Measurements from ENCODE around the gene NBL1.

Gene NBL1

DNA sequence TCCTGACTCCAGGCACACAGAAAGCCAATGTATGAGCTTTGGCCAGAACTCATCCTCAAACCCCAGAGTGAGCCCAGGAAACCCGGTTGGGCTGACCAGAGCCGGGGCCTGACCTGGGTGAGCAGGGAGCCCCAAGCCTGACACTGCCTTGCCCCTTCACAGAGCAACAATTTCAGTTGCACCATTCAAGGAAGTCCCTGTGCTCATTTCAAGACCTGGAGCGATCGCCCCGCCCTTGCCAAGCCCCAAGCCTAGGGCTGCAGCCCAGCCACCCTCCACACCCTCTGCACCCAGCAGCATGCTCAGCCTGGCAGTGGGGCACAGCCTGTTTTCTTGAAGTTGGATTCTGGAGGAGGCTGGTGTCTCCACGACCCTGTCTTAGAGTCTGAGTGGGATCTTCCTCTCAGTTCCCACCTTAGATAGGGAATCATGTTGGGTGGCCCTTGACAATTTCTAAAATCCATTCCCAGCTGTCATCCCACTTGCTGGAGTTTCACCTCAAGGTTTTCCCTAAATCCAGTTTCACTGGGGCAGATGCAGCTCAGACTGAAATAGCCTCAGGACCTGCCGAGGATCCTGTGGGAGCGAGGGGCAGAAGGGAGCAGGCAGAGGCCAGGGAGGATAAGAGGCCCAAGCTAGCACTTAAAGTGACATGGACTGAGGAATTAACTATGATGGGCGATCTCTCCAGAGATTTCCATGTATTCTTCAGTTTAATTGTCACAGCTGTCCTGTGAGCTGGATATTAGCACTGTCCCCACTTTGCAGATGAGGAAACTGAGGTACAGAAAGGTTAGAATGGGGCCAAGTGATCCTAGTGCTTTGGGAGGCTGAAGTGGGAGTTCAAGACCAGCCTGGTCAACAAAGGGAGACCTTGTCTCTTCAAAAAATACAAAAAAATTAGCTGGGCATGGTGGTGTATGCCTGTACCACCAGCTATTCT, 2.5 kb downstream of the NBL1 start:
- DNase-seq = no peak

DNA sequence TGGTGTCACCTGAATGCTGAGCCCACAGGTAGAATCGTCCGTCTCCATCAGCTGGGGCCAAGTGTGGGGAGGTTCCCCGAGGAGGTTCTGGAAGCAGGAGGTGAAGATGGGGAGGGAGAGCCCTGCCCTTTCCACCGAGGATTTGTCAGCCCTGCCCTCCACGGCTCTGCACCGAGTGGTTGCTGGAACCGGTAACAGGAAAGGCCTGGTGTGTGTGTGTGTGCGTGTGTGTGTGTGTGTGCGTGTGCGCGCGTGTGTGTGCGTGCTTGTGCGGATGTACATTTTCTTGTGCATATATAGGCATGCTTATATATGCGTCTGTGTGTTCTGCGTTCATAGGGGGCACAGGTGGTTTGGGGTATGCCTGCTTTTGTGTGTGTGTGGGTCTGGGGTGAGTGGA, 3.5 kb downstream of the NBL1 start:
- no peak for DNase-seq

DNA sequence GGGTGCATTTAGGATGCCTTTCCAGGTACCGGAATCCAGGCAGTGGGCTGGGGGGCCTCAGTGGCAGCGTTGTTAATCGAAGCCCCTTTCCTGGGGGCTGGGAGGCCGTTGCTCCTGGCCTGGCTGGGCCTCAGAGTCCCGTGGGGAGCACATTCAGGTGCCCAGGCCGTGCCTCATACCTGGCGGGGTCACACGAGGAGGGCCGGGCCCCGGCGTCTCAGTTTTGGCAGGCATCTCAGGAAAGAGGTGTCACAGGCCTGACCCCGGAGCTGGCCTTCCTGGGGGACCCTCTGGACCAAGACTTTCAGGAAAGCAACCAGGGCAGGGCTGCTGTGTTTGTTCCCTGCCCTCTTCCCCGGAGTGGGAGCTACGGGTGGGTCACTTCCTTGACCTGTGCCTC, 4.1 kb downstream of the NBL1 start:
- no peak for DNase-seq

DNA sequence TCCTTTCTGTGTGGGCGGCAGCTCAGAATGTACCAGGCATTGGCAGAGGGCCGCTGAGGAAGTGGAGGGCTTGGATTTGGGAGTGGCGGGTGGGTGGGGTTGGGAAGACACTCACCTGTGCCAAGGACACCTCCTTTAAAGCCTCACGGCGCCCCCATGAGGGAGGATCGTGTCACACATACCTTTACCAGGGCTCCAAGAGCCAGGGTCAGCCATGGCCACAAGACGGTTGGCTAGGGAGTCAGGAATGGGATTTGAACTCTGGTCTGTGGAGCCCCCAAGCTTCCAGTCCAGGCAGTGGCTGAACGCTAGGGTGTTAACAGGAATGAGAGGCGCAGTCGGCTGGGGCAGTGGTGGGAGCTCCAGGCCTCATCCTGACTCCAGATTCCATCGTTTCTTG, 4.6 kb downstream of the NBL1 start:
- DNase-seq = peak in 1 of 3 experiments; percentile 7

DNA sequence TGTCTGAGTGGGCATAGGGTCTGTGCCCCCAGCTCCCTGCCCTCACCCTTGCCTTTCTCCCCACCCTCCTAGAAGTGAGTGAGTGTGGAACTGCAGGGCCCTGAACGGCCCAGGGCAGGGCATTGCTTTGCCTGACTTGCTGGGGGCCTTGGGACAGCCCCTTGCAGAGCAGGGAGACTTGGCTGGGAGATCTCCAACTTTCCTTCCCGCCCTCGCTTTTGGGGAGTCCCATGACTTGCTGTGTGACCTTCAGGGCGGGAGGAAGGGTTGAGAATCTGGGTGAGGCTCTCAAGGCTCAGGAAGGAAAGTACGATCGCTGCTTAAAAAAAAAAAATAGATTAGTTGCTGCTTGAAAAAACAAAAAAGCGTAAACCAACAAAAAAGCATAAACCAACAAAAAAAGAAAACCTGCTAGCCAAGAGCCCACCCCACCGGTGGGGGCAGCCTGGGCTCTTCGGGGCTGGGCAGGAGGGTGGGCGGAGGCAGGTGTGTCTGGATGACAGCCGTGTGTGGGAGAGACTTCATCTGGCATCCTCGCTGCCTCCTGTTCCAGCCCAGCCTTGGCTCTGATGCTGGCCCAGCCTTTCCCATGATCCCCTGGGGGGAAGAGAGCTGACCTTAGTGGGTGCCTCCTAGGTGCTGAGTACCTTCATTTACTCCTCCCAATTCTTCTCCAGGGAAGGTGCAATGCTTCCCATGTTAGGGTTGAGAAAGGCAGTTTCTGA, 6.5 kb downstream of the NBL1 start:
- no peak for DNase-seq

DNA sequence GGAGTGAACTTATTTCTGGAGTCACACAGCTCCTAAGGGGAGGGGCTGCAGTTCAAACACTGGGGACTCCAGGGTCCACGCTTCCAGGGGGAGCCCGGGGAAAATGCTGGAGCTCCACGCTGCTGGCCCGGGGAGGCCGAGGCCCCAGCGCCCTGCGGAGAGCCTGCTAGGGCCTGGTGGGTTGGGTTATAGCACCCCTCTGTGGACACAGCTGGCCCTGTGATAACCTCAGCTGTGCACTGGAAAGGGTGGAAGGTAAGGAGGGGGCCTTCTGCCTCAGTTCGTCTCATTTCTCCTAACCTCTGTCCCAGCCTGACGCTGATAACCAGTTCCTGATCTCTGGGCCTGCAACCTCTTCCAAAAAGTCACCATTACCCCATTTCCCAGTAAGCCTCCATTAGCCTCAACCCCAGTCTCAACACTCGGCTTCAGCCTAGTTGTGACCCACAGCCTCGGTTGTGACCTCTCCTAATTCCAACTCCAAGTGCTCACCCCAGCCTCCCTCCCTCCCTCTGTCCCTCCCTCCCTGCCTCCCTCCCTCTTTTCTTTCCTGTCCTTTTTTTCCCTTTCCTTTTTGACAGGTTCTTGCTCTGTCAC, 7.1 kb downstream of the NBL1 start:
- DNase-seq = peak in 2 of 3 experiments; percentile 25 to 60

DNA sequence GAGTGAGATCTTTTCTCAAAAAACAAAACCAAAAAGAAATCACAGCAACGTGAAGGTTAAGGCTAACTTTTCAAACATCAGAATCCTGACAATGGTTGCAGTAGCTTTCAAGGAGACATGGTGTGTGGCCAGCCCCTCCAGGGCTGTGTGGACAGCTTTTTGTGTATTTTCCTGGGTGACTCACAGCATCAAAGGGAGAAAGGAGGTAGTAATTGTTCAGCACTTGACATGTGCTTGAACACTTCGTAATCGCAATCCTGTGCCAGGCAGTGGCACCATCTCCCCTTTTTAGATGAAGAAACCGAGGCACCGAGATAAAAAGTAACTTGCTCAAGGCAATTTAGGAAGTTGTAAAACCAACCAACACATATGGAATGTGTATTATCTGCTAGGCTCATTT, 10.3 kb downstream of the NBL1 start:
- peak in 2 of 3 experiments; percentile 28 to 37 for DNase-seq

DNA sequence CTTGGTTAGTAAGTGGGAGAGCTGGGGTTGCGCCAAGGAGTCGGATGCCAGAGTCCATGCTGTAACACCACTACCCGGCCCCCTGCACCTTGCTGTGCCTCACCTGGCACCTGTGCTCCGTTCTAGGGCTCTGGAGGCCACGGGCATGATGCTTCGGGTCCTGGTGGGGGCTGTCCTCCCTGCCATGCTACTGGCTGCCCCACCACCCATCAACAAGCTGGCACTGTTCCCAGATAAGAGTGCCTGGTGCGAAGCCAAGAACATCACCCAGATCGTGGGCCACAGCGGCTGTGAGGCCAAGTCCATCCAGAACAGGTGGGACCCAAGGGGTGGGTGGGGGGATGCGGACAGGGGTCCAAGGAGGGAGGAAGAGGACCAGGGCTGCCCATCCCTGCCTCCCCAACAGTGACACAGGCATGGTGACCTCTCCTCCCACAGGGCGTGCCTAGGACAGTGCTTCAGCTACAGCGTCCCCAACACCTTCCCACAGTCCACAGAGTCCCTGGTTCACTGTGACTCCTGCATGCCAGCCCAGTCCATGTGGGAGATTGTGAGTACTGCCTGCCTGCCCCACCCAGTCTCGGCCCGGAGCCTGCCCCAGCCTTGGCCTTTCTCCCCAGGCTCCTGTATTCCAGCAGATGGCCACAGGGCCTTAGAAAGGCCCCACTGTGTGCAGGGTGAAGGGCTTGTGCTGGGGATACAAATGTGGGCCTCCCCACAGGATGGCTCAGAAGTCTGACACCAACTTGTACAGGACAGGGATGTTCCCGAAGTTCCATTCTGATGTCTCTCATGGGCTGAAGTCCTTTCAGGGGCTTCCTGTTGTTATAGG, 11.0 kb downstream of the NBL1 start:
- peak in 2 of 3 experiments; percentile 14 to 49 for DNase-seq

DNA sequence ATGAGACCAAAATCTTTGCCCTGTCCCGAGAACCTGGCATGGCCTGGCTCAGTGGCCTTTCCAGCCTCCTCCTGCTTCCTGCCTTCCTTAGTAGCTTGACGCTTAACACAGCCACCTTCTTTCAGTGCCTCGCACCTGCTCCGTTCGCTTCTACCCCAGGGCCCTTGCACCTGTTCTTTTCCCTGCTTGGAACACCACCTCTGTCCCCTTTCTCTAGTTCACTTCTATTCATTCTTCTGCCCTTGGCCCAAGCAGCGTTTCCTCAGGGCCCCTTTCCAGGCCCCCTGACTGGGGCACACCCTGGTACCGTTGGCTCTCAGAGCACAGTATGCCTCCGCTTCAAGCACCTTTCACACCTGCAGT, 11.6 kb downstream of the NBL1 start:
- no peak for DNase-seq

DNA sequence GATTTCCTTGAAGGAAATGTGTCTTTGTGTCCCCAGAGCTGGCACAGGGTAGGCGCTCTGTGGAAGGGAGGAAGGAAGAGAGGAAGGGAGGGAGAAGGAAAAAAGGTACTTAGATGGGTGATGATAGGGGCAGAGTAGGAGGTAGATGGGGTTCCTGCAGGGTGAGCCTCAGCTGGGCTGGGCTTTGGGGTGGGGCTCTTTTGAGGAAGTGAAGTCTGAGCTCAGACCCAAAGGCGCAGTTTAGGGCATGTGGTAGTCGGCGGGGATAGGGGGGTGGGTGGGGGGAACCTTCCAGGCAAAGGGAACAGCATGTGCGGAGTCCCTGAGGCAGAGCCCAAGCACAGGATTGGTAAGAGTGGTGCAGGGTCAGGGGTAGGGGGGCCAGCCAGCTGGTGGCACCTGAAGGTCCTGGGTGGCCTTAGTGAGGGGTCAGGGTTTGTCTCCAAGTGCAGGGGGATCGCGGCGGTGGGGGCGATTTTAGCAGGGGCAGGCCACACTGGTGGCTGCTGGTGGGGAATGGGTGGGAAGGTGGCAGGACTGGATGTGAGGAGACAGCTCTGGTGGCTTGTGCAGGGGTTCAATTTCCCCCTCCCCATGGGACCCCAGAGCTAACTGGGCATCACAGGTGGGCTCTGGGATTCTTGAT, 12.1 kb downstream of the NBL1 start:
- no peak for DNase-seq

DNA sequence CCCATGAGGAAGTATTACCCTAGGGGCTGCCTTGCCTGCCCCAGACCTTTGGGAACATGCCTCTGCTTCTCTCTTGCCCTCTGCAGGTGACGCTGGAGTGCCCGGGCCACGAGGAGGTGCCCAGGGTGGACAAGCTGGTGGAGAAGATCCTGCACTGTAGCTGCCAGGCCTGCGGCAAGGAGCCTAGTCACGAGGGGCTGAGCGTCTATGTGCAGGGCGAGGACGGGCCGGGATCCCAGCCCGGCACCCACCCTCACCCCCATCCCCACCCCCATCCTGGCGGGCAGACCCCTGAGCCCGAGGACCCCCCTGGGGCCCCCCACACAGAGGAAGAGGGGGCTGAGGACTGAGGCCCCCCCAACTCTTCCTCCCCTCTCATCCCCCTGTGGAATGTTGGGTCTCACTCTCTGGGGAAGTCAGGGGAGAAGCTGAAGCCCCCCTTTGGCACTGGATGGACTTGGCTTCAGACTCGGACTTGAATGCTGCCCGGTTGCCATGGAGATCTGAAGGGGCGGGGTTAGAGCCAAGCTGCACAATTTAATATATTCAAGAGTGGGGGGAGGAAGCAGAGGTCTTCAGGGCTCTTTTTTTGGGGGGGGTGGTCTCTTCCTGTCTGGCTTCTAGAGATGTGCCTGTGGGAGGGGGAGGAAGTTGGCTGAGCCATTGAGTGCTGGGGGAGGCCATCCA, 12.8 kb downstream of the NBL1 start:
- DNase-seq = peak in 1 of 3 experiments; percentile 6

DNA sequence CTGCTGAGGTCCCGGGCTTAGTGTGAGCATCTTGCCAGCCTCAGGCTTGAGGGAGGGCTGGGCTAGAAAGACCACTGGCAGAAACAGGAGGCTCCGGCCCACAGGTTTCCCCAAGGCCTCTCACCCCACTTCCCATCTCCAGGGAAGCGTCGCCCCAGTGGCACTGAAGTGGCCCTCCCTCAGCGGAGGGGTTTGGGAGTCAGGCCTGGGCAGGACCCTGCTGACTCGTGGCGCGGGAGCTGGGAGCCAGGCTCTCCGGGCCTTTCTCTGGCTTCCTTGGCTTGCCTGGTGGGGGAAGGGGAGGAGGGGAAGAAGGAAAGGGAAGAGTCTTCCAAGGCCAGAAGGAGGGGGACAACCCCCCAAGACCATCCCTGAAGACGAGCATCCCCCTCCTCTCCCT, 13.4 kb downstream of the NBL1 start:
- no peak for DNase-seq

DNA sequence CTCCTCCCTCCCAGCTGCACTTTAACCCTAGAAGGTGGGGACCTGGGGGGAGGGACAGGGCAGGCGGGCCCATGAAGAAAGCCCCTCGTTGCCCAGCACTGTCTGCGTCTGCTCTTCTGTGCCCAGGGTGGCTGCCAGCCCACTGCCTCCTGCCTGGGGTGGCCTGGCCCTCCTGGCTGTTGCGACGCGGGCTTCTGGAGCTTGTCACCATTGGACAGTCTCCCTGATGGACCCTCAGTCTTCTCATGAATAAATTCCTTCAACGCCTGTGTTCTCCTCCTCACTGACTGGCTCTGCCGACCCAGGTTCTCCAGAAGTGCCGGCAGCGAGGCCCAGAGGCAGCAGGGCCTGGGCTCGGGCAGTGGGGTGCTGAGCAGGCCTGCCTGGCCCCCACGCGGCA, 14.1 kb downstream of the NBL1 start:
- no peak for DNase-seq

DNA sequence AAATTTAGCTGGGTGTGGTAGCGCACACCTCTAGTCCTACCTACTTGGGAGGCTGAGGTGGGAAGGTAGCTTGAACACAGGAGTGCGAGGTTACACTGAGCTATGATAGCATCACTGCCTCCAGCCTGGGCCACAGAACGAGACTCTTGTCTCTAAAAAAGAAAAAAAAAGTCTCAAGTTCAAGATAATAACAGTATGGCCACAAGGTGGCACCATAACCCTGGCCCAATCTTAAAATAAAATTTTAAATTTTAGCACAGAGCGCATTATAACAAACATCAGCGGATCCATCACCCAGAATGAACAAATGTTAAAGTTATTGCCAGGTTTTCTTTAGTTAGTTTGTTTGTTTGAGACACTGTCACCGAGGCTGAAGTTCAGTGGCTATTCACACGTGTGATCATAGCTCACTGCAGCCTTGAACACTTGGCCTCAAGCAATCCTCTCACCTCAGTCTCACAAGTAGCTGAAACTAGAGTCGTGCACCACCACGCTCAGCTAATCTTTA, 17.7 kb downstream of the NBL1 start:
- peak; percentile 8 to 68 (median 26) for DNase-seq

DNA sequence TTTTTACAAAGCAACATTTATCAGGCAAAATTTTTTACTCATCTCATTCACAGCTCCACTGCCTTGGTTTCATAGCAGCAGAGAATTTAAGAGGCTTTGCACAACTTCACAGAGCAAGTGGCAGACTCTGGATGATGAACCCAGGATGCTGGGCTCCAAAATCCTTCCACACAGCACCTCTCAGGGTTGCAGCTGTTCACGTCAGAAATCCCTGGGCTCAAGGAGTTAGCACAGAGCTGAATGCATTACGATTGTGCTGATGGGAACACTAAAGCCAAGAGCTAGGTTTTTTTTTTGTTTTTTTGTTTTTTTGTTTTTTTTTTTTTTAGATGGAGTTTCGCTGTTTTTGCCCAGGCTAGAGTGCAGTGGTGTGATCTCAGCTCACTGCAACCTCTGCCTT, 18.2 kb downstream of the NBL1 start:
- no peak for DNase-seq

DNA sequence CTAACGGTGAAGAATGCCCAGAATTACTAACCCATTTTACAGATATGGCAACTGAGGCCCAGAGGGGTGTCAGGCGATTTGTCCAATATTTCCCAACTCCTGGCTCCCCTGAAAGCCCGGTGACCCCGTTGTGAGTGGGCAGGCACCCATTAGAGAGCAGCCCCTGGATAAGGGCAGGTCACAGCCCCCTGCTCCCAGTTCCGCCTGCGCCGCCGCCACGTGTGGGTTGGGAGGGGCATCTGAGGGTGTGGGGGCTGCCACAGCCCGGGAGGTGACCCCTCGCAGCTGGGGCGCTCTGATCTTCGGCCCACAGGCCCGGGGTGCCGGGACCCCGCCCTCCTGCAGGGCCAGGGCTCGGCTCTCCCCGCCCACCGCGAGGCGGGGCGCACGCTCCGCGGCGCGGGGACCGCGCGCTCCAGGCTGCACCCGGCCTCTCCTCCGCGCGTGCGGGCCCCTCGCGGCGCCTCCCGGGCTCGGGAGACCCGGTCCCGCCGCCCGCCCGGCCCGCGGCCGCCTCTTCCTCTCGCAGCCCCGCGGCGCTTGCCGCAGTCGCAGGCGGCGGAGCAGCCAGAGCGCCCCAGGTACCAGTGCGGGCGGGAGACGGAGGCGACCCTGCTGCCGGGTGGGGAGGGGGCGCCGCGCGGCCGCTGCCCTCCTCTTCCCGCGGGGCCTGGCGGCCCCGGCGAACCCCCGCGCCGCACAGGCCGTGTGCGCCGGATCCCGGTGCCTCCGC, 20.5 kb downstream of the NBL1 start, which contains the start of gene HTR6:
TSS of gene HTR6 (plus strand) at position 423 of the 733 bp plus-strand sequence. CDS start 879 bp downstream, outside the sequence.
- peak in 2 of 3 experiments; percentile 36 to 51 for DNase-seq

DNA sequence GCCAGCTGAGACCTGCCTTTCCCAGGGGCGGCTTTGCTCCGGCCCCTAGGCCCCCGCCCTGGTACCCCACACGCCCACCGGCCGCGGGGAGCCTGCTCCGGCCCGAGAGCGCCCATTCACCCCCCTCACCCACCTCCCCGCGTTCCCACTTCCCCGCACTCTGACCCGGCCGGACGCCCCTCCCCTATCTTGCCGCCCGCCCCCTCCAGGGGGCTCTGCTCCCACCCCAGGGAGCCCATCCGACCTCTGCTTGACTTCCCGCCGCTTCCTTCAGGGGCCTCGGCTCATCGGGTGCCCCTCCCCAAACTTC, 21.0 kb downstream of the NBL1 start:
- no peak for DNase-seq

DNA sequence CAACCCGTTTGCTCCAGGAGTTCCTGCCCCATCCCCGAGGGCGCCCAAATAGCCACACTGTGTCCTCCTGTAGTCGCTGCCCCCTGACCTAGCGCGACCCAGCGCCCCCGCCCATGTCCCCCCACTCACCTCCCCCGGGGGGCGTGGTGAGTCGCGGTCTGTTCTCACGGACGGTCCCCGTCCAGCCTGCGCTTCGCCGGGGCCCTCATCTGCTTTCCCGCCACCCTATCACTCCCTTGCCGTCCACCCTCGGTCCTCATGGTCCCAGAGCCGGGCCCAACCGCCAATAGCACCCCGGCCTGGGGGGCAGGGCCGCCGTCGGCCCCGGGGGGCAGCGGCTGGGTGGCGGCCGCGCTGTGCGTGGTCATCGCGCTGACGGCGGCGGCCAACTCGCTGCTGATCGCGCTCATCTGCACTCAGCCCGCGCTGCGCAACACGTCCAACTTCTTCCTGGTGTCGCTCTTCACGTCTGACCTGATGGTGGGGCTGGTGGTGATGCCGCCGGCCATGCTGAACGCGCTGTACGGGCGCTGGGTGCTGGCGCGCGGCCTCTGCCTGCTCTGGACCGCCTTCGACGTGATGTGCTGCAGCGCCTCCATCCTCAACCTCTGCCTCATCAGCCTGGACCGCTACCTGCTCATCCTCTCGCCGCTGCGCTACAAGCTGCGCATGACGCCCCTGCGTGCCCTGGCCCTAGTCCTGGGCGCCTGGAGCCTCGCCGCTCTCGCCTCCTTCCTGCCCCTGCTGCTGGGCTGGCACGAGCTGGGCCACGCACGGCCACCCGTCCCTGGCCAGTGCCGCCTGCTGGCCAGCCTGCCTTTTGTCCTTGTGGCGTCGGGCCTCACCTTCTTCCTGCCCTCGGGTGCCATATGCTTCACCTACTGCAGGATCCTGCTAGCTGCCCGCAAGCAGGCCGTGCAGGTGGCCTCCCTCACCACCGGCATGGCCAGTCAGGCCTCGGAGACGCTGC, 21.7 kb downstream of the NBL1 start:
- no peak for DNase-seq

DNA sequence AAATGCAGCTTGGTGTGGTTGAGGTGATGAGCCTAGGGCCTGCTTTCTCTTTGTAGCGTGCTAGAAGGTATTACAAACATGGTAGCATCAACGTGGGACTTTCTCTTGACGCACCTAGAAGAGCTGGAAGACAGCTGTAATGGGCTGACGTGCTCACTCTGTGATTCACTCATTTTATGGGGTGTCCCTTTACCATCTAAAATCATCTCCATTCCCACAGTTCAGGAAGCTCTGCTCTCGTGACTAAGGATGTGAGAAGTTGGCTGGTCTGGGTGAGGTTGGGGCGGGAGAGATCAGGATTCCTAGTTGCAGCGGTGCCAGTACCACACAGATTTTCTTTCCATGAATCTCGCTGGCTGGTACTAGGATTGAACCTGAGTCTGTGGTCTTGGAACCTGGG, 24.8 kb downstream of the NBL1 start:
- DNase-seq = no peak

DNA sequence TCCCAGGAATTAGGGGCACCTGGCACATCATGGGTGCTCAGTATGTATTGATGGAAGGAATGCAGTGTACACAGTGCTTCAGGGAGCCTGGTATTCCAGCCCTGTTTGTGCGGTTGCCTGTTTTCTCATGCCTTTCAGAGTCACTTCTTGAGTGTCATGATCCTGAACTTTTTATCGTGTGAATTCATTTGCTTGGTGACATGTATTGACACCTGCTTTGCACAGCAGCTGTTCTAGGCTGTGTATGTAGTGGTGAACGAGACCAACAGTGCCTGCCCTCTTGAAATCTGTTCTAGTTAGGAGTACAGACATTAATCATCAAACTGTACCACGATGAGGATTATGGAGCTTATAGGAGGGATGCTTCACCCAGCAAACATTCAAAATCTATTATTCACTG, 26.7 kb downstream of the NBL1 start:
- DNase-seq = no peak
